GM18526 (cell line): ENCODE data around the gene MTMR10.

Experiments used
- POLR2A ChIP-seq: IDR thresholded peaks from 3 replicates; pipeline ENCODE4 v1.6.1; 2011; ENCODE audit not compliant: insufficient read length; ENCODE audit errors: extremely low read depth

Gene MTMR10

DNA sequence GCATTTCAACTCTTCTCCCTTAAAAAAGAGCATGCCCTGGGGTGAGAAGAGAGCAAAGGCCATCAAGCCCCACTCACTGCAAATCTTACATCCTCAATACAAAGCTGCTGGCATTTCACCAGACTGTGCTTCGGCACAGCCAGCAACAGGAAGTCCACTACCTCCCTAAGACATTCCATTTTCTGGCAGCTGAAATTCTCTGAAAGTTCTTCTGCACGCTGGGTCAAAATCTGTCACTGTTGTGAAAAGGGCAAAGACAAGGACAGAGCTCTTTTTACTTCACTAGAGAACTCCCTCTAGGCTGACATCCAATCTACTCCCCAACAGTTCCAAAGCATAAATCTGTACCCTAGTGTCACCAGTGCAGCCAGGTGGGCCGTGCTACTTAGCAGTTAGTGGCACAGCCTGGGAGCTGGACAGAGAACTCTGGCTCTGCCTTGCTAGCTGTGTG, 6.3 kb downstream of the MTMR10 start:
- no peak for TF ChIP-seq POLR2A

DNA sequence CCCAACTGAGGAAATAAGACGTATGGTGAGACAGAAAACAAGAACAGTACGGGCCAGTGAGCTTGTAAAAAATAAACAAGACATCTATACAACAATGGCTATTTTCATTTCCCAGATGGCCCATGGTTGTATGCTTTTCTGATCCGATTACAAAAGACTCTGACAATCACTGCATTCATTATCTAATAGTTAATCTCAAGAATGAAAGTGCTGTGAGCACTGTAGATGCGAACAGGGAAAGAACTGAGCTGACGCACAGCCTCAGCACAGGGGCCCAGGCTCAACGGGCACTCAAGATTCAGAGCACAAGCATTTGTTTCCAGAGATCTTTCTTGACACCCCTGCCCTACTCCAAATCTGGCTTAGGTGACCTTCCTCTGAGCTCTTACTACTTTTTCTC, 6.9 kb downstream of the MTMR10 start:
- no peak for TF ChIP-seq POLR2A

DNA sequence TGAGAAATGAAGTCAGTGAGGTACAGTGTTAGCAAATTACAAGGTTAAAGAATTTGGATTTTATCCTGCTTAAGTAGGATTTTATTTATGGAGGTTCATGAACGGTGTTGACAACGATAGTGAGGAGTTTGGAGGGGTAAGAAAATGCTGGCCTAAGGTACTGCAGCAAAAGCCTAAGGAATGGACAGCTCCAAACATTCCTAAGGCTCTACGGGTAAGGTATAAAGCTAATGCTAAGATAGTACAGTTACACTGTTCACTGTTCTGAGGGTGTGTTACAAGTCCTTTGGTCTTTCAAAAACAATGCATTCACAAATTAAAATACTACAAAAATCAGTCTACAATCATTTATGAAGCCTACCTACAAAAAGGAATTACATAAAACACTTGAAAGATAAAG, 7.3 kb downstream of the MTMR10 start:
- TF ChIP-seq POLR2A: no peak

DNA sequence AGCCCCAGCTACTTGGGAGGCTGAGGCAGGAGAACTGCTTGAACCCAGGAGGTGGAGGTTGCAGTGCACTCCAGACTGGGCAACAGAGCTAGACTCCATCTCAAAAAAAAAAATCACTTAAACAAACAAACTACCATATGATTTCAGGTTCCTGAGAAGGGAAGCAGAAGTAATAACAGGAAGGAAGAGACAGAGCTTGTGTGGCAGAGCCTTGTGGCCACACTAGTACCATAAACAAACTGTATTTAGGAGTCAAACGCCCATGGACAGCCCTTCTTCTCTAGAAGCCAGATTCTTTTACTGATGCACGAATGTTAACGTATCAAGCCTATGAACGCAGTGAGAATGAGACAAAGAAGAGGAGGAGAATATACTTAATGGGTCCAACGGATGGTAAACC, 12.0 kb downstream of the MTMR10 start:
- TF ChIP-seq POLR2A: no peak

DNA sequence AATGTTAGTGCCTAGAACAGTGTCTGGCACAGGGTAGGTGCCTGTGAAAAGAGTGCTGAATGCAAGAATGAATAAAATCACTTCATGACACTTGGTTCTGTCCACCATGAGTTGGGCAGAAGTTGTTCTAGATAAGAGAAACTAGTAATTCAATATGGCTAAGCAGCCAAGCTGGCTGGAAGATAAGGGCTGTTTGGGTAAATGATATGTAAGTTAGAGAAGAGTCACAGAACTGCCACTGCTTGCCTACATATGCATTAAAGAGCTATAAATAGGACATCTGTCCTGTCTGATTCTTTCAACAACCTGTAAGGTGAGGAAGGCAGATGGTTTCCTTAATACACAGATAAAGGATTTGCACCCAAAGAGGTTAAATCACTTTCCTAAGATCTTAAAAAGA, 13.1 kb downstream of the MTMR10 start:
- TF ChIP-seq POLR2A: no peak

DNA sequence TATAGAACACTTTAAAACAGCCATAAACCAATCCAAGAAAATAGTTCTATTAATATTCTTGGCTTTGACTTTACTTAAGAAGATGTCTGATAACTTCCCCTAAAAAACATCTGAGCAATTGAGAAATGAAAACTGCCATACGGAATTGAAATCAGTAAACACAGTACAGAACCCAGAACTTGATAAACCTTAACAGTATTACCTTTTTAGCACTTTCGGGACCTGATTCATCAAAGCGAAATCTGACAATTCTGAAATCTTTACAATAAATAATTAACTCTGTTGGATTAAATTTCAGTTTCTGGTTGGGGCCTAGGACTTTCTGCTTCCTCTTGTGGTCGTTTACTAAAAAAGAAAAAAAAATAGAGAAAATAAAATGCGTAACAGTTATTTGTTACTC, 17.3 kb downstream of the MTMR10 start:
- TF ChIP-seq POLR2A: no peak

DNA sequence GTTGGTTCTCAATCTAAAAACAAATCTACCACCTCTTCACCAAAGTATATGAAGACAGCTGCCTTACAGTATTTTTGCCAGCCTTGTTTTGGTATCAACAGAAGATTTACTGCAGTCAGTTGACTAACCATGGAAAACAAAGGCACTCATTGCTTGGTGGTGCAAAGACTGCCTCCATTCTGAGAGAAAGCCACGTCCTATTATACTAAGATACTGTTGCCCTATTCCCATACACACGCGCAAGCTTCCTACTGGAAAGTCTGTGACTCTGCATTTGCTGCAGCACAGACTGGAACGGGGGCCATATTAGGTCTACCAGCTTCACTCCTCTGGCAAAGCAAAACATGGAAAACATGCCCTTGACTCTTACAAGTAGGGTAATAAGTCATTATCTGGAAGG, 18.0 kb downstream of the MTMR10 start:
- TF ChIP-seq POLR2A: no peak

DNA sequence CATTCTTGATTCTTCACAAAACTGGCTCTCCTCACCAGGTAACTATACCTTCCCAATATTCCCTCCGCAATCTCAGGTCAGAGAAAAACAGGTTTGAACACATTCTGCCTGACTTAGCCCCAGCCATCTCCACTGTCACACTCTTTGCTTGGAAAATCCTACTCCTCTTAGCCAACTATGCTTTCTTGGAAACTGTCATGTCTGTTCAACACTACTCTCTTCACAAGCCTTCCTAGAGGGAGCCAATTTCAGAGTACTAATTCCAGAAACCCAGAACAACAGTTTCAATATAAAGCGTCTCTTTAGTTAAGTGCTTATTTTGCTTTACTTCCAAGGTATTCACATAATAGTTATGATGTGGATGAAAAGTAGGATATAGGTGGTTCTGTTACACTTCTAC, 21.7 kb downstream of the MTMR10 start:
- no peak for TF ChIP-seq POLR2A

DNA sequence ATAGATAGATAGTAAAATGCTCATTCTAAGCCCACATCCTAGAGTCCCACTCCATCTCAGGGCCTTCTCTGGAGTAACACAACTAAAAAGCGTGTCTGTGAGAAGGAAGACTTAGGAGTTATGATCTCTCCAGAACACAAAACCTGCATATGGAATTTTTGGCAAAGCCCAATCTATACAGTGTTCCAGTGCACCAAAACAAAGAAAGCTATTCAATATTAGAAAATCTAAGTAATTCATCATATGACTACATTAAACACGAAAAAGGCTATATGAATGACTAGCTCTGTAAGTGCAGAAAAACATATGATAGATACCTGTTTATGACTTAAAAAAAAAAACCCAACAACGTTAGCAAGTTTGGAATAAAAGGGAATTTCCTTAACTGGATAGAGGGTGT, 27.7 kb downstream of the MTMR10 start:
- no peak for TF ChIP-seq POLR2A

DNA sequence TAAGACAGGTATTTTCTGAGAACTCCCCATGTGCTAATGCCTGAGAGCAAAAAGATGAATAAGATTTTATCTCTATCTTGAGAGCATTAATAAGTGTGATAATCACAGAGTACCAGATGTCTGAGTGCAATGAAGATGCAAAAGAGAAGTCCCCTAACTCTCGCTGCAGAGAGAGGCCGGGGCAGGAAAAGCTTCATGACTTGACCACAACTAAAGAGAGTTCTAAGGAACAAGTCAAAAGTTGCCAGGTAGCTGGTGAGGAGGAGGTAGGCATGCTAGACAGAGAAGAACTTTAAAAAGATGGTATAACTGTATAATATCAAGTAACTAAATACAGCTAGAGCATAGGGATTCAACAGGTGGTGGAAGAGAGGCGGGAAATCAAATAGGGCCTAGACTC, 28.8 kb downstream of the MTMR10 start:
- no peak for TF ChIP-seq POLR2A

DNA sequence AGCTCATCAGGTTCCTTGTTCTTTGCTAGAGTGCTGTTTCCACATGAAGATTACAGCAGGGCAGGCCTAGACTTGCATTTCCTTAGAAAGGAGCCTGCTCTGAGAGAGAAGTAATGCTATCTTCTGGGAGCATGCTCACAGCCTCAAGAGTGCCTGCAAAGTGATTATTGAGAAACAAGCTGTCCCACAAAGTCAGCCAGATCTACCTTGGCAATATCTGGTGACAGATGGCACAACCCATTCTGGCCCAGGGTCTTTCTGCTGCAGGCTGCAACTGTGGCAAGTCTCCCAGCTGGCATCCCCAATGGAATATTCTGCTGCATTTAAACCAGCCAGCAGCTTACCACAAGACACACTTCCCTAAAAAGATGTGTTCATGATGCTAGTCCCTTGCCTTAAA, 29.3 kb downstream of the MTMR10 start:
- TF ChIP-seq POLR2A: no peak

DNA sequence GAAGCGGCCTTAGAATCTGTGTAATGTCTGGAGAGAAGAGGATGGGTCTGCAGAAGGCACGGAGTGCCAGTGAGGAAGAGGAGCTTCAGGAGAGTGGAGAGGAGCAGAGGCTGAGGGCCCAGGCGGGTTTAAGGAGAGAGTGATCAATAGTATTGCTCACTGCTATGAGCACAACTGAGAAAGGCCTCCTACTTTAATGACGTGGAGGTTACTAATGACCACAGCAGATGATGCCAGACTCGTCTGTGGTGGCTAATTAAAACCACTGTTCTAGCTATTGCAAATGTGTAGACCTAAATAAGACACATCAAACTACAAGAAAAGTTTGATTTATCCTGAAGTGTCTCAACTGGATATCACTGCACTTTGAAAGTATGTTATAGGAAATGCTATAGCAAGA, 33.2 kb downstream of the MTMR10 start:
- no peak for TF ChIP-seq POLR2A

DNA sequence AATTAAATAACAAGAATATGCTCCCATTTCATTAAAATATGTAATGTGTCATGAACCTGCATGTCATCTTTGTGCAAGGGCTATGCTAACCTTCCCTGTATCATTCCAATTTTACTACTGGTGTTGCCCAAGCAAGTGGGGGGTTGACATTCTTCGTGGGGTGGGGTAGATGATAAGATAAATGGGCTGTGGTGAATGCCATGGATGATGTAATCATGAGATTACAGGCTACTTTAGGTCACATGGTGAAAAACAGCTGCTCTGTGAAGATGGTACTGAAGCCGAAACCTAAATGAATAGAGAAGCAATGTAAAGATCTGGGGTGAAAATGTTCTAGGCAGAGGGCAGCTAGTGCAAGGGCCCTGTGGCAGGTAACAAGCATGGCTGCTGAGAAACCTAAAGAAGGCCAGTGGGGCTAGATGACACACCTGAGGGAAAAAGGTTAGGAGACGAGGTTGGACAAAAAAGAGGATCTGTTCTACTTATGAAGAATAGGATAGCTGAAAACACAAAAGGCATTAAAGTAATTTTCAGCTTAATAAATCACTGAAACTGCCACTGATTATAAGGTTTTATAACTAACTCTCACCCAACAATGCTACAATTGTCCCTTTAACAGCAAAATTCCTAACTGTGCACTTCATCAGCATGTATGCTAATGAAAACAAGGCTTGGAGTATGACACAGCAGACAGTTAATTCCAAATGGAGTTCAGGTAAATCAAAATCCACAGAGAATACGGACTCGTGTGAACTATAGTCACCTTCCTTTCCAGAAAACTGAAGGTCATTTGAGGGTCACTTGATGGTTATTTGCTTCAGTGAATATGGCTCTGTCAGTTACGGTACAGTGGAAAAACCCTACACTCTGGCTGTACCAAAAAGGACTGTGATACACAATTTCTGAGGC, 35.0 kb downstream of the MTMR10 start:
- TF ChIP-seq POLR2A: no peak

DNA sequence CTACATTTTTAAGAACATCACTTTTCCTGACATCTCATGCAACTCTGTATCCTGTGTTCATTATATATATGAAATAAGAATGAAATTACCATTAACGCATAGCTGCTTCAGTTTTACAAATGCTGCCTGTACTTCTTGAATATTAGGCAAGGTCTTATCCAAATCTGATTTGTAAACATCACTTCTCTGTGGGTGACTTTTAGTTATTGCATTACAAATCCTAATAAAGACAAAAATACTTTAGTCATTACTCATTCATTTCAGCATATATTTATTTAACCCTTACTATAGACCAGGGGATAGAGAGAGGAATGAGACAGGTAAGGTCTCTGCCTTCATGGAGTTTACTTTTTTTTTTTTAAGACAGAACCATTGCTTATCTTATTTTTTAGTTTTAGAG, 36.8 kb downstream of the MTMR10 start:
- TF ChIP-seq POLR2A: no peak

DNA sequence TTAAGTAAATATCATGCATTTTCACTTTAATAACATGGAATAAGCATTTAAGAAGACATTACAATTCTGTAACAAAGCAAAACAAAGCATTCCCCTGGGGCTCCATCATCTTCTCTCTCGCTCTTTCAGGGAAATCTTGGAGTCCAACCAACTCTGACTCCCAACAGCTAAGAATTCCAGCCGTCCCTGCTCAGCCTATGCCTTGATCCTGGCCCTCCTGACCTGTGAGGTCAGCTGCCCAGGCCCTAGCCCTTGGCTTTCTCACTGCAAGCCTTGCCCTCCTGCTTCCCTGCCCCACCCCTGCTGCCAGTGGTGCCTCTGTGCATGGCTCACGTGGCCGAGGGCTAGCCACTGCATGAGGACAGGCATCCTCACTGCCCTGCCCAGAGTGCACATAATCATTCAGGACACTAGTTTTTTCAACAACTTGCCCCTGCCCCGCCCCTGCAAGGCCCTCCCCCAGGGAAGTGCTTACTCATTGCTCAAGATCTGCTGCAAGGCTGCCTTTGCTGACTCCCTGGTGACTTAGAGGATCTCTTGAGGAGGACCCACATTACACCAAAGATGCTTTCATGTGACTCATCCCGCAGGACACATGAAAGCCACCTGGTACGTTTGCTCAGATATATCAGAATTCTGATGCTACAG, 37.6 kb downstream of the MTMR10 start:
- no peak for TF ChIP-seq POLR2A

DNA sequence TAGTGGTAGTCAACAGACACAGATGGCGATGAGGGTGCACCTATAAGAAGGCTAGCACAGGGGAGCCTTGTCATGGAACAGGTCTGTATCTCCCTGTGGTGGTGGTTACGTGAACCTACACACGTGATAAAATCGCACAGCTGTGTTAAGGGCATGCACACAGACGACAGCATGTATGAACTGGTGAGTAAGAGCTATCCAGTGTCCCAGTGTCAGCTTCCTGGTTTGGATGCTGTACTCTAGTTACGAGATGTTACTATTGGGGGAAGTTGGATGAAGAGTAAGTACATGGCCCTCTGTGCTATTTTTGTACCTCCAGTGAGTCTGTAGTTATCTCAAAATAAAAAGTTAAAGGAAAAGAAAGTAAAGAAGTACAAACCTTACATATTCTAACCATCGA, 38.2 kb downstream of the MTMR10 start:
- TF ChIP-seq POLR2A: no peak
